ENCODE measurements around the gene SLC35E3.

Gene SLC35E3

GRCh38 chr12:68745904-68746571 lies at the start of gene SLC35E3:
SLC35E3 (plus strand) TSS chr12:68746176; CDS start chr12:68746378, 202 bp downstream.
- DNase-seq (ENCODE audit: low read depth in 2 of 2): peak; percentile 86 to 91

GRCh38 chr12:68699486-68699885 lies 46.5 kb upstream of the SLC35E3 start:
- DNase-seq (ENCODE audit: low read depth in 2 of 2): no peak

GRCh38 chr12:68727776-68728175 lies 18.2 kb upstream of the SLC35E3 start:
- DNase-seq (ENCODE audit: low read depth in 2 of 2): no peak

GRCh38 chr12:68733661-68734071 lies 12.3 kb upstream of the SLC35E3 start:
- no peak for DNase-seq (ENCODE audit: low read depth in 2 of 2)

GRCh38 chr12:68739891-68740290 lies 6.1 kb upstream of the SLC35E3 start:
- no peak for DNase-seq (ENCODE audit: low read depth in 2 of 2)

GRCh38 chr12:68743356-68743755 lies 2.6 kb upstream of the SLC35E3 start:
- DNase-seq (ENCODE audit: low read depth in 2 of 2): no peak

GRCh38 chr12:68745376-68745903 lies 536 bp upstream of the SLC35E3 start:
- no peak for DNase-seq (ENCODE audit: low read depth in 2 of 2)

- DNase-seq (ENCODE audit: low read depth in 2 of 2): peak; percentile 1 to 8
Observed at GRCh38 chr12:68746572-68747180, 700 bp downstream of the SLC35E3 start.

GRCh38 chr12:68749443-68749842 lies 3.5 kb downstream of the SLC35E3 start:
- DNase-seq (ENCODE audit: low read depth in 2 of 2): no peak

- no peak for DNase-seq (ENCODE audit: low read depth in 2 of 2)
Observed at GRCh38 chr12:68749861-68750260, 3.9 kb downstream of the SLC35E3 start.

- DNase-seq (ENCODE audit: low read depth in 2 of 2): no peak
Observed at GRCh38 chr12:68750506-68750905, 4.5 kb downstream of the SLC35E3 start.

- DNase-seq (ENCODE audit: low read depth in 2 of 2): no peak
Observed at GRCh38 chr12:68755536-68756243, 9.7 kb downstream of the SLC35E3 start.

GRCh38 chr12:68759852-68760251 lies 13.9 kb downstream of the SLC35E3 start:
- DNase-seq (ENCODE audit: low read depth in 2 of 2): no peak

GRCh38 chr12:68760806-68761441 lies 14.9 kb downstream of the SLC35E3 start:
- no peak for DNase-seq (ENCODE audit: low read depth in 2 of 2)

- no peak for DNase-seq (ENCODE audit: low read depth in 2 of 2)
Observed at GRCh38 chr12:68761442-68761812, 15.5 kb downstream of the SLC35E3 start.

GRCh38 chr12:68761901-68762630 lies 16.1 kb downstream of the SLC35E3 start:
- DNase-seq (ENCODE audit: low read depth in 2 of 2): no peak

GRCh38 chr12:68762691-68763090 lies 16.7 kb downstream of the SLC35E3 start:
- no peak for DNase-seq (ENCODE audit: low read depth in 2 of 2)

- no peak for DNase-seq (ENCODE audit: low read depth in 2 of 2)
Observed at GRCh38 chr12:68765696-68766095, 19.7 kb downstream of the SLC35E3 start.

GRCh38 chr12:68766646-68767045 lies 20.7 kb downstream of the SLC35E3 start:
- no peak for DNase-seq (ENCODE audit: low read depth in 2 of 2)

GRCh38 chr12:68767191-68767590 lies 21.2 kb downstream of the SLC35E3 start:
- DNase-seq (ENCODE audit: low read depth in 2 of 2): no peak

GRCh38 chr12:68768431-68768939 lies 22.5 kb downstream of the SLC35E3 start:
- no peak for DNase-seq (ENCODE audit: low read depth in 2 of 2)

Measured in stimulated activated CD4-positive, alpha-beta T cell treated with anti-CD3 and anti-CD28 coated beads, Interleukin-15, amount 100 ng/mL, for 48 hours (primary cell).